GM18498 (cell line): ENCODE results near the gene GP1BA.

Experiments used
- ATAC-seq: cut with Tn5 transposase; IDR thresholded peaks from one replicate; pipeline ENCODE4 v1.9.1; 2021; ENCODE audit warnings: mild to moderate bottlenecking, moderate library complexity; ENCODE audit not compliant: unreplicated experiment

Gene GP1BA

GRCh38 chr17:4949321-4950074 is 17.4 kb downstream of the GP1BA start:
- peak; percentile 36 for ATAC-seq

- peak; percentile 3 for ATAC-seq
These were observed 18.1 kb downstream of the GP1BA start for GRCh38 chr17:4950075-4950745.

GRCh38 chr17:4950746-4951204 is 18.7 kb downstream of the GP1BA start, which contains the start of gene ENO3:
Gene ENO3, plus strand, starts transcription at chr17:4951119. Its CDS starts 711 bp downstream, at chr17:4951830.
- no peak for ATAC-seq

GRCh38 chr17:4951486-4951885 is 19.4 kb downstream of the GP1BA start:
- no peak for ATAC-seq

GRCh38 chr17:4953451-4953961 is 21.4 kb downstream of the GP1BA start:
- ATAC-seq: no peak

GRCh38 chr17:4955091-4955490 is 23.0 kb downstream of the GP1BA start:
- no peak for ATAC-seq

GRCh38 chr17:4956493-4957061 is 24.5 kb downstream of the GP1BA start:
- no peak for ATAC-seq

- no peak for ATAC-seq
These were observed 26.0 kb downstream of the GP1BA start for GRCh38 chr17:4958102-4958501.

GRCh38 chr17:4959261-4959965 is 27.3 kb downstream of the GP1BA start:
- no peak for ATAC-seq

GRCh38 chr17:4960279-4960922 is 28.3 kb downstream of the GP1BA start:
- no peak for ATAC-seq

GRCh38 chr17:4965311-4965986 is 33.4 kb downstream of the GP1BA start:
- no peak for ATAC-seq

GRCh38 chr17:4966844-4967538 is 34.9 kb downstream of the GP1BA start:
- peak; percentile 82 for ATAC-seq

- ATAC-seq: peak; percentile 69
These were observed 35.7 kb downstream of the GP1BA start, which contains the start of gene SPAG7 for GRCh38 chr17:4967539-4968485. Gene SPAG7, minus strand, starts transcription at chr17:4967817. Its CDS starts 13 bp downstream, at chr17:4967804.

GRCh38 chr17:4968486-4969046 is 36.5 kb downstream of the GP1BA start:
- no peak for ATAC-seq

GRCh38 chr17:4969047-4969550 is 37.0 kb downstream of the GP1BA start:
- no peak for ATAC-seq

GRCh38 chr17:4969551-4970173 is 37.6 kb downstream of the GP1BA start:
- no peak for ATAC-seq

- no peak for ATAC-seq
These were observed 38.2 kb downstream of the GP1BA start for GRCh38 chr17:4970273-4970672.
